MCF 10A (cell line): ENCODE measurements around the gene KHK. TPM values are rescaled to one million over a fixed set of nuclear protein-coding genes. Genes with fewer than 3 reads are reported as not detected.

Source experiments
- BruUV-seq: library from RNA; stranded (reverse); fragments of 400-500 nt; replicated peaks from 2 replicates; lab custom pipeline; 2021; lab: Mats Ljungman, UMichigan
- CTCF ChIA-PET: fragments of 300-600 bp; sonication (Branson Sonifier 250); formaldehyde crosslinking; extraction: SDS; loops from one replicate; lab custom pipeline; 2021; ENCODE audit warnings: antibody characterized with exemption, inconsistent platforms; lab: Yijun Ruan, JAX
- POLR2A ChIA-PET: fragments of 300-600, 350-650 bp; sonication (Branson Sonifier 250); formaldehyde crosslinking; extraction: SDS; loops from one replicate; lab custom pipeline; 2020; ENCODE audit warnings: antibody characterized with exemption, inconsistent platforms; lab: Yijun Ruan, JAX
- DNase-seq: peaks from one replicate; pipeline ENCODE4 v3.0.0-alpha.2; 2018; ENCODE audit not compliant: unreplicated experiment
- H3K27ac Mint-ChIP-seq: one replicate; pipeline ENCODE4 v1.8.0; 2022; ENCODE audit warnings: mild to moderate bottlenecking, low read depth, mixed read lengths; ENCODE audit not compliant: unreplicated experiment
- H3K27me3 Mint-ChIP-seq: one replicate; pipeline ENCODE4 v1.8.0; 2022; ENCODE audit warnings: mixed read lengths; ENCODE audit not compliant: insufficient read depth, unreplicated experiment
- H3K36me3 Mint-ChIP-seq: one replicate; pipeline ENCODE4 v1.8.0; 2022; ENCODE audit warnings: mild to moderate bottlenecking, moderate library complexity, mixed read lengths; ENCODE audit not compliant: insufficient read depth, unreplicated experiment
- H3K4me1 Mint-ChIP-seq: one replicate; pipeline ENCODE4 v1.8.0; 2022; ENCODE audit warnings: mixed read lengths; ENCODE audit not compliant: insufficient read depth, unreplicated experiment
- H3K4me3 Mint-ChIP-seq: one replicate; pipeline ENCODE4 v1.8.0; 2022; ENCODE audit warnings: mild to moderate bottlenecking, moderate library complexity, mixed read lengths; ENCODE audit not compliant: unreplicated experiment
- H3K9me3 Mint-ChIP-seq: one replicate; pipeline ENCODE4 v1.8.0; 2022; ENCODE audit warnings: mixed read lengths; ENCODE audit not compliant: unreplicated experiment
- intact Hi-C: fragments of 100-400 bp; cut with micrococcal nuclease; formaldehyde crosslinking; loops from 2 replicates; pipeline ENCODE4 v1.14.1; 2022
- total RNA-seq: library from RNA; stranded (reverse); gene quantifications from 2 replicates; pipeline ENCODE4 v1.2.3, GENCODE V29; 2022
- TF ChIP-seq, protein P1 (sequence below): fragments of 200-600 bp; IDR thresholded peaks from one replicate; pipeline ENCODE4 v1.8.0; 2022; ENCODE audit warnings: antibody characterized with exemption, mild to moderate bottlenecking; ENCODE audit not compliant: unreplicated experiment

Gene KHK
- total RNA-seq, 1 experiment from 2014 or later, result 2.6 TPM

DNA sequence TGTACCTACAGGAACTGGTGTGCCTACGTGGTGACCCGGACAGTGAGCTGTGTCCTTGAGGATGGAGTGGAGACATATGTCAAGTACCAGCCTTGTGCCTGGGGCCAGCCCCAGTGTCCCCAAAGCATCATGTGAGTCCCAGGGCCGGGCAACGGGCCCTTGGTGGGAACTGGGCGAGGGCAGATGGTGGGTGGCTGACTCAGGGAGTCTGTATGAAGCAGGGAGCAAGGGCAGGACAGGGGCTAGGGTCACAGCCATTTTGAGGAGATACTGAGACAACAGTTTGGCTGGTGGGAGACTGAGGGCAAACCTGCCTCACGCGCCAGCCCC, 6.5 kb upstream of the KHK start:
- Mint-ChIP-seq H3K4me3 (no peak overlapping the region), H3K9me3 (no peaks in the 10 kb centered on the region), H3K36me3 (no peaks in the 10 kb centered on the region), H3K27me3 (peaks cover 28% of the 10 kb centered on the region), H3K4me1 (peaks cover 18% of the 10 kb centered on the region), H3K27ac (no peak overlapping the region)
- ChIA-PET POLR2A (interaction anchor here (1.0 to 3.0 kb wide), 2 partner anchors 9 to 133 kb away, joined by 4 to 18 read pairs; partner anchors contain the start of gene OST4), CTCF (interaction anchor here (1.3 kb wide), 1 partner anchor 12 kb away, joined by 10 read pairs; no protein-coding TSS in a partner anchor)
- no TSS peak for BruUV-seq
- no peak for DNase-seq
- TF ChIP-seq, protein P1, sequence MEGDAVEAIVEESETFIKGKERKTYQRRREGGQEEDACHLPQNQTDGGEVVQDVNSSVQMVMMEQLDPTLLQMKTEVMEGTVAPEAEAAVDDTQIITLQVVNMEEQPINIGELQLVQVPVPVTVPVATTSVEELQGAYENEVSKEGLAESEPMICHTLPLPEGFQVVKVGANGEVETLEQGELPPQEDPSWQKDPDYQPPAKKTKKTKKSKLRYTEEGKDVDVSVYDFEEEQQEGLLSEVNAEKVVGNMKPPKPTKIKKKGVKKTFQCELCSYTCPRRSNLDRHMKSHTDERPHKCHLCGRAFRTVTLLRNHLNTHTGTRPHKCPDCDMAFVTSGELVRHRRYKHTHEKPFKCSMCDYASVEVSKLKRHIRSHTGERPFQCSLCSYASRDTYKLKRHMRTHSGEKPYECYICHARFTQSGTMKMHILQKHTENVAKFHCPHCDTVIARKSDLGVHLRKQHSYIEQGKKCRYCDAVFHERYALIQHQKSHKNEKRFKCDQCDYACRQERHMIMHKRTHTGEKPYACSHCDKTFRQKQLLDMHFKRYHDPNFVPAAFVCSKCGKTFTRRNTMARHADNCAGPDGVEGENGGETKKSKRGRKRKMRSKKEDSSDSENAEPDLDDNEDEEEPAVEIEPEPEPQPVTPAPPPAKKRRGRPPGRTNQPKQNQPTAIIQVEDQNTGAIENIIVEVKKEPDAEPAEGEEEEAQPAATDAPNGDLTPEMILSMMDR, result no peak
- intact Hi-C loops, result no loop called here

DNA sequence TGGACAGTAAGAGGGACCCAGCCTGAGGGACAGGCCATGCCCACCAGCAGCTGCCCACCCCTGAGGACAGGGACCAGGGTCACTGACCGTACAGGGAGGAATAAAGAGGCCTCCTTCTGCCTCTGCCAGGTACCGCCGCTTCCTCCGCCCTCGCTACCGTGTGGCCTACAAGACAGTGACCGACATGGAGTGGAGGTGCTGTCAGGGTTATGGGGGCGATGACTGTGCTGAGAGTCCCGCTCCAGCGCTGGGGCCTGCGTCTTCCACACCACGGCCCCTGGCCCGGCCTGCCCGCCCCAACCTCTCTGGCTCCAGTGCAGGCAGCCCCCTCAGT, 6.0 kb upstream of the KHK start:
- Mint-ChIP-seq H3K4me3 (no peak overlapping the region), H3K4me1 (peaks cover 18% of the 10 kb centered on the region), H3K27ac (no peak overlapping the region), H3K36me3 (no peaks in the 10 kb centered on the region), H3K9me3 (no peaks in the 10 kb centered on the region), H3K27me3 (peaks cover 28% of the 10 kb centered on the region)
- intact Hi-C loops, result no loop called here
- ChIA-PET POLR2A (interaction anchor here (0.7 to 3.0 kb wide), 3 partner anchors 9 to 133 kb away, joined by 4 to 18 read pairs (median 4); partner anchors contain the start of gene OST4), CTCF (interaction anchor here (0.6 to 2.1 kb wide), 6 partner anchors 13 to 1973 kb away, joined by 3 to 10 read pairs (median 4); no protein-coding TSS in a partner anchor)
- BruUV-seq, result no TSS peak
- no peak for DNase-seq
- TF ChIP-seq, protein P1, result no peak

DNA sequence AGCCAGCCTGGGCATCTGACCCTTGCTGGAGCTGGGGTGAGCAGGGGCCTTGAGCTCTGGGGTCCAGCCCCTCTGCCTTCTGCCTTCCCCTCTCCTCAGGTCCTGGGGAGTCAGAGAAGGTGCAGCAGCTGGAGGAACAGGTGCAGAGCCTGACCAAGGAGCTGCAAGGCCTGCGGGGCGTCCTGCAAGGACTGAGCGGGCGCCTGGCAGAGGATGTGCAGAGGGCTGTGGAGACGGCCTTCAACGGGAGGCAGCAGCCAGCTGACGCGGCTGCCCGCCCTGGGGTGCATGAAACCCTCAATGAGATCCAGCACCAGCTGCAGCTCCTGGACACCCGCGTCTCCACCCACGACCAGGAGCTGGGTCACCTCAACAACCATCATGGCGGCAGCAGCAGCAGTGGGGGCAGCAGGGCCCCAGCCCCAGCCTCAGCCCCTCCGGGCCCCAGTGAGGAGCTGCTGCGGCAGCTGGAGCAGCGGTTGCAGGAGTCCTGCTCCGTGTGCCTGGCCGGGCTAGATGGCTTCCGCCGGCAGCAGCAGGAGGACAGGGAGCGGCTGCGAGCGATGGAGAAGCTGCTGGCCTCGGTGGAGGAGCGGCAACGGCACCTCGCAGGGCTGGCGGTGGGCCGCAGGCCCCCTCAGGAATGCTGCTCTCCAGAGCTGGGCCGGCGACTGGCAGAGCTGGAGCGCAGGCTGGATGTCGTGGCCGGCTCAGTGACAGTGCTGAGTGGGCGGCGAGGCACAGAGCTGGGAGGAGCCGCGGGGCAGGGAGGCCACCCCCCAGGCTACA, 4.4 kb upstream of the KHK start:
- CTCF ChIA-PET, result interaction anchor here (0.6 to 2.1 kb wide), 9 partner anchors 9 to 211 kb away, joined by 3 to 8 read pairs (median 3); no protein-coding TSS in a partner anchor
- H3K4me3 Mint-ChIP-seq, result no peak overlapping the region

More for the DNA sequence above, 4.4 kb upstream of the KHK start:
- TF ChIP-seq, protein P1, result no peak
- Mint-ChIP-seq H3K27me3 (peaks cover 12% of the 10 kb centered on the region), H3K9me3 (no peaks in the 10 kb centered on the region), H3K27ac (no peak overlapping the region), H3K36me3 (no peaks in the 10 kb centered on the region), H3K4me1 (peaks cover 18% of the 10 kb centered on the region)
- DNase-seq, result no peak
- BruUV-seq, result no TSS peak
- POLR2A ChIA-PET, result interaction anchor here (0.8 to 3.3 kb wide), 6 partner anchors 11 to 240 kb away, joined by 3 to 18 read pairs (median 4); partner anchors contain the start of genes AGBL5, ATRAID, OST4 and SLC5A6
- intact Hi-C loops, result no loop called here
